ENCODE results near the gene CDKAL1.

DNA sequence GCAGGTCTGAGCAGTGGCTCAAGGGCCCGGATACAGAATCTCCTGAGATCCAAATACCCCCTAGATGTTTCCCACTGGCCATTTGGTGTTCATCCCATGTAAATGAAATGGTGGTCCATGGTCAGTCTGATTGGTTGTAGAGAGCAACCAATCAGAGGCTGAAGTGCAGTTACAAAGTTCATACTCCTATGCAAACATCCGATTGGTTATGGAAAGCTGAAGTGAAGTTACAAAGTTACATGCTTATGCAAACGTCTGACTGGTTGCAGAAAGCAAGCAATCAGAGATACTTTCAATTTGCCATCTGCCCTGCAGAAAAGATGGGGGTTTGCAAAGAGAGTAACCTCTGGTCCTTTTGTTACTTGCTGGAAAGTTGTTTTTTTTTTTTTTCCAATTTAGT is 313.6 kb downstream of the CDKAL1 start:
- TF ChIP-seq EZH2phosphoT487 (IDR thresholded peaks at IDR 0.05; ENCODE audit: low read depth), result no peak
- TF ChIP-seq, protein P1, sequence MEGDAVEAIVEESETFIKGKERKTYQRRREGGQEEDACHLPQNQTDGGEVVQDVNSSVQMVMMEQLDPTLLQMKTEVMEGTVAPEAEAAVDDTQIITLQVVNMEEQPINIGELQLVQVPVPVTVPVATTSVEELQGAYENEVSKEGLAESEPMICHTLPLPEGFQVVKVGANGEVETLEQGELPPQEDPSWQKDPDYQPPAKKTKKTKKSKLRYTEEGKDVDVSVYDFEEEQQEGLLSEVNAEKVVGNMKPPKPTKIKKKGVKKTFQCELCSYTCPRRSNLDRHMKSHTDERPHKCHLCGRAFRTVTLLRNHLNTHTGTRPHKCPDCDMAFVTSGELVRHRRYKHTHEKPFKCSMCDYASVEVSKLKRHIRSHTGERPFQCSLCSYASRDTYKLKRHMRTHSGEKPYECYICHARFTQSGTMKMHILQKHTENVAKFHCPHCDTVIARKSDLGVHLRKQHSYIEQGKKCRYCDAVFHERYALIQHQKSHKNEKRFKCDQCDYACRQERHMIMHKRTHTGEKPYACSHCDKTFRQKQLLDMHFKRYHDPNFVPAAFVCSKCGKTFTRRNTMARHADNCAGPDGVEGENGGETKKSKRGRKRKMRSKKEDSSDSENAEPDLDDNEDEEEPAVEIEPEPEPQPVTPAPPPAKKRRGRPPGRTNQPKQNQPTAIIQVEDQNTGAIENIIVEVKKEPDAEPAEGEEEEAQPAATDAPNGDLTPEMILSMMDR (IDR thresholded peaks at IDR 0.05; ENCODE audit: low read depth, low read length), result no peak
